Loucy (cell line): ENCODE results near the gene GIPR.

Experiments
- CTCF ChIP-seq: fragments of 200-600 bp; sonication (generic); conservative IDR thresholded peaks from 2 replicates; pipeline ENCODE4 v1.5.1; 2014; ENCODE audit warnings: mild to moderate bottlenecking, antibody characterized with exemption, low read length
- EZH2phosphoT487 ChIP-seq: fragments of 200-600 bp; IDR thresholded peaks from 2 replicates; pipeline ENCODE4 v1.6.1; 2018; ENCODE audit warnings: antibody characterized with exemption, mild to moderate bottlenecking, moderate library complexity, borderline replicate concordance

DNA sequence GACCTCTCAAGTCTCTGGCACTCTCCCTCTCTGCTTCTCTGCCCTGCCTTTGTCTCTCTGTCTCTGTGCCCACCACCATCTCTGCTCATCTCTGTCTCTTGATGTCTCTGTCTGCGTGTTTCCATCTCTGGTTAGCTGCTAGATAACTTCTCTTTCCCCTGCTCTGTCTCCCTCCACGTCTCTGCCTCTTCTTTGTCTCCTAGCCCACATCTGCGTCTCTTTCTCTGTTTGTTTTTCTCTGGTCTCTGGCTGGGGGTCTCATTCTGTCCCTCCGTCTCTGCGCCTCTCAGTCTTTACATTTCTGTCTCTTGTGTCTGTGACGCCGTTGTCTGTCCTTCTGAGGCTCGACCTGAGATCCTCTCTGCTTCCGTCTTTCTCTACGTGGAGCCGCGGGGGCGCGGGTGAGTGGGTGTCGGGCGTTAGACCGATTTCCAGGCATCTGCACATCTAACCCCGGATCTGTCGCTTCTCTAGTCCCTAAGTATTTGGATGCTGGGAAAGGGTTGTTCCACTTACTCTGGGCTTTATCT, 386 bp downstream of the GIPR start:
- no peak for TF ChIP-seq CTCF
- TF ChIP-seq EZH2phosphoT487, result no peak
